Stimulated activated CD4-positive, alpha-beta T cell treated with anti-CD3 and anti-CD28 coated beads, Interleukin-15, amount 100 ng/mL, for 48 hours (primary cell): ENCODE measurements around the gene APBA3.

Experiments used
- DNase-seq, 2 donors: peaks; one replicate each; pipeline ENCODE4 v3.0.0-alpha.2; 2020; ENCODE audit warnings: low read depth in 2 of 2

The APBA3 gene

DNA sequence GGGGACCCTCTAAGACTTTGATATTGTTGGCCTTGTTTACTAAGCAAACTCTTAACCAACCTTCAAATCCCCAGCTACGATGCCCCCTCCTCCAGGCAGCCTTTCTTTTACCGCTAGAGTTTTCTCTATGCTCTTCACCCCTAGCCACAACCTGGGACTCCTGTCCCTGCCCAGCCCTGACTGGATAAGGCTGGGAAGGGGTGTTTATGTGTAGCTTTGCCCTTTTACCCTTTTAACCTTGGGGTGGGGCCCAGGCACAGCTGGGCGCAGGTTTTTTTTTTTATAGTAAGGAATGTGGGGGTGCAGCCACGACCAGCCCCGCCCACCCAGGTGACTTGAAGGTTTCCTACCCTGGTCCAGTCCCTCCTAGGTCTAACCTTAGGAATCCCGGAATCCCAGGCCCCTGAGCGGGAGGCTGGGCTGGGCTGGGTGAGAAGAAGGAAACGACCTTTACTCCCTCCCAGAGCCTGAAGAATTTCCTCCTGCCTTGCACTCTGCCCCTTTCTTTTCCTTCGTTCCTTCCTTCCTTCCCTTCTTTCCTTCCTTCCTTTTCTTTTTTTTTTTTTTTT lies 41.1 kb downstream of the APBA3 start:
- no peak for DNase-seq

DNA sequence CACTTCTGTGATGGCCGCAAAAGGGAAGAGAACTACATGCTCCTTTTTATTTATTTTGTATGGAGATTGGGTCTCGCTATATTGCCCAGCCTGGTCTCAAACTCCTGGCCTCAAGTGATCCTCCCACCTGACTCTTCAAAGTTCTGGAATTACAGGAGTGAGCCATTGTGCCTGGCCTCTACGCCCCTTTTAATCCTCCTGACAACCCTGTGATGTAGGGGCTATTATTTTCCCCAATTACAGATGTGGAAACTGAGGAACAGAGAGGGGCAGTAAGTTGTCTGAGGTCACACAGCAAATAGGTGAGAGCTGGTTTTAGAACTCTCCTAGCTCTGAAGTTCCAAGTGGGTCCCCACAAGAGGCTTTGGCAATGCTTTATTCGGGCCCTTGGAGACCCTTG lies 41.6 kb downstream of the APBA3 start:
- no peak for DNase-seq

DNA sequence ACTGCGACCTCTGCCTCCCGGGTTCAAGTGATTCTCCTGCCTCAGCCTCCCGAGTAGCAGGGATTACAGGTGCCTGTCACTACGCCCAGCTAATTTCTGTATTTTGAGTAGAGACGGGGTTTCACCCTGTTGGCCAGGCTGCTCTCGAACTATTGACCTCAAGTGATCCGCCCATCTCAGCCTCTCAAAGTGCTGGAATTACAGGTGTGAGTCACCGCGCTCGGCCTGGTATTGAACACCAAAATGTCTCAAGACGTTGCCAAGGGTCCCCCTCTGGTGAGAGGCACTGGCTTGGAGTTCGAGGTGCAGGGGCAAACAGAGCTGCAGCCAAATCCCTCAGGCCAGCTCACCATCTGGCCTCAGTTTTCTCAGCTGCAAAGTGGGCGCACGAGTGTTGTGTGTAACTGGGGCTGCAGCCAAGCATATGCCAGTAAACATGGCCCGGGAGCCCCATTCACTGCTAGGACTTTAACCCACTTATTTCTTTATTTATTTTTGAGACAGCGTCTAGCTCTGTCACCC lies 45.3 kb downstream of the APBA3 start:
- no peak for DNase-seq

DNA sequence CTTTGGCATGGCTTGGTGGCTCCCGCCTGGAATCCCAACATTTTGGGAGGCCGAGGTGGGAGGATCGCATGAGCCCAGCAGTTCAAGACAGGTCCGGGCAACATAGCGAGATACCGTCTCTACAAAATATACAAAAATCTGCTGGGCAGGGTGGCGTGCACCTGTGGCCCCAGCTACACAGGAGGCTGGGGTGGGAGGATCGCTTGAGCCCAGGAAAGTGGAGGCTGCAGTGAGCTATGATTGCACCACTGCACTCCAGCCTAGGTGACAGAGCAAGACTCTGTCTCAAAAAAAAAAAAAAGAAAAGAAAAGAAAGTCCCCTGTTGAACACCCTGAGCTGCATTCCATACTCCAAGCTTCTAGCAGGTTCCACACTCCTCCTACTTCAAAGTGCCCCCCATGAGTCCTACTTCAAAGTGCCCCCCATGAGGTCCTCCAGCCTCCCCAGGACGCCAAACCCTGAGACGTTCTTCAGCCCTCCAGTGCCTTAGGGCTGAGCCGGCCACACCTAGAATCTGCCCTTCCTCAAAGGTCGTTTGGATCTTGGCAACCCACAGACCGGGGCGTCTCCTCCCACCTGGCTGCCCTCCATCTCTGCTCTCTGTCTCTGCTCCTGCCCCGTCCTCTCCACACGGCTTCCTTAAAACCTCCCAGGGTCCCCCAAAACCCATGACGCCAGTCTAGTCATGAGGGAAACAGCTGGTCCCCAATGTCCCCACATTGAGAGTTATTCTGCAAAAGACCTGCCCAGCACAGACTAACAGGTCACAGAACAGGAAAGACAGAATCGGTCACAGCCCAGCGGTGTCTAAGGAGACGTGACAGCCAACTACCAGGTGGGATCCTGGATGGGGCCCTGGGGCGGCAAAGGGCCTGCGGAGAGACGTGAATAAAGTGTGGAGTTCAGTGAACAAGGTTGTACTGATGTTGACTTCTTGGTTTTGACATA lies 48.6 kb downstream of the APBA3 start:
- DNase-seq, result no peak

DNA sequence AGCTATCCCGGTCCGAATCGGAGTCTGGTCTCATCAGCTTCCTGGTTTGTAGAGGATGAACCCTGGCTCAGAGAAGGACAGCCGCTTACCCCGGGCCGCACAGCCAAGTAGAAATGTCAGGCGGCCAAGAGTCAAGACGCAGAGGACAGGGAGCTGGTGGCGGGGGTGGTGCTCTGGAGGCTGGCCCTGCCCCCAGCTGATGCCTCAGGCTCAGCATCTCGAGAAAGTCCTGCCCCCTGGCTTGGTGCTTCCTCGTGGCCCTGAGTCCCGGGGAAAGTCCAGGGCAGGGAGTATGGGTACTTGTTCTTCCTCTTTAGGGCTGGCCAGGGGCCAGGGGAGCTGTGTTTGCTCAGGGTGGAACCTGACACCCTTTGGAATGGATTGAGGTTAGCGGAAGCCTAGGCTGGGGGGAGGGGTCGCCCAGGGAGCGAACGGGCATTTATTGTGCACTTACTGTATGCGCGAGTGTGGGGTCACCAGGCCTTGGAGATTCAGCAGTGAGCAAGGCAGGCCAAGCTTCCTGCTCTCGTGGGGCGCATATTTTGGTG lies 51.2 kb downstream of the APBA3 start:
- DNase-seq, result no peak

DNA sequence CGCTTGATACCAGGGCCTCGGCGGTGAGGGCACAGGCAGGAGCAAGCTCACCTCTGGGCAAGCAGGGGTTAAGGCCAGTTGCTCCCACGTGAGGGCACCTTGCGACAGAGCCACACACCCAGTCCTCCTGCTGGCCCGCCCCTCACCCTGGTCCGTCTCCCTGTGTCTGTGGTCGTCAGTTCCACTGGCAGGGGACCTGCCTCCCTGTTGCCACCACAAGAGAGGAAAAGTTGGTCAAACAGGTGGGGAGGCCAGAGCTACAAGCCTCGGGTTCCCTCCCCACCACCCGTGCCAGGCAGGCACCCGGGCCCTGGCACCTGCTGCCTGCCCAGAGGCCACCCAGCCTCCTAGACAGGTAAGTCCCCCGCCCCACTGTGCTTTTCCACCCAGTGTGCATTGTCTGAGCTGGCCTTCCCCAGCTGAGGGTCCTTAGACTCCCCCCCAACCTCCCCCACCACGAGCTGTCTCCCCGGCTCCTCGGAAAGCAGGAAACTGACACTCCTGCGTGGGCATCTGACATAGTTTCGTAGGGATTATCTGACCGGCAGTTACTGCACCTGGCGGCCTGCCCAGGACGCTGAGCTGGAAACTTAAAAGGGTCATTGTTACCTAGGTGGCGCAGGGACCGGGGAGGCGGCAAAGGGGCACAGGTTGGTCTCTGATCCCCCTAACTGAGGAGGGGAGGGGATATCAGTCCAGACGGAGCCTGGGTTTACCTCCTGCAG lies 53.1 kb downstream of the APBA3 start, which contains the start of gene TJP3:
TSS of gene TJP3 (plus strand) at position 178 of the 725 bp plus-strand sequence. CDS start 20,049 bp downstream, outside the sequence.
- no peak for DNase-seq

DNA sequence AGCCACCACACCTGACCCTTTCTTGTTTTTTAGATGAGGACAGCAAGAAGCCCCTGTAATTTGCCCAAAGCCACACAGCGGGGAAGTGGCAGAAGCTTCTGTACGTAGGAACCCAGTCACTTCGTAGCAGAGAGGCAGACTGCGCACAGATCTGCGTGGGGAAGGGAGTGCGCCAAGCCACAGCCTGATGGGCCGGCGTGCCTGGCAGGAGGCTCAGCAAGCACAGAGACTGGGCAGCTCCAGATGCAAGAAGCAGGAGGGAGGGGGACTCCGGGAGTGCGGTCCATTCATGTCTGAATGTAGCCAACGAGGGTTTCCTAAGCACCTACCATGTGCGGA lies 53.7 kb downstream of the APBA3 start:
- no peak for DNase-seq

DNA sequence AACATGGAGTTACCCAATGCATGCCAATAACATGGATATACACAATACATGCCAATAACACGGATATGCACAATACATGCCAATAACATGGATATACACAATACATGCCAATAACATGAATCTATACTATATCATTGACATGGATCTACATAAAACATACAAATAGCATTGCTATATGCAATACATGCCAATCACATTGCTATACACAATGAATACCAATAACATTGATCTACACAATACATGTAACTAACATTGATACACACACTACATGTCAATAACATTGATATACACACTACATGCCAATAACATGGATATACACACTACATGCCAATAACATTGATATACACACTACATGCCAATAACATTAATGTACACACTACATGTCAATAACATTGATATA lies 60.3 kb downstream of the APBA3 start:
- no peak for DNase-seq
